Fibroblast of villous mesenchyme (primary cell): ENCODE measurements around the gene NCOA1. TPM values are rescaled to one million over a fixed set of nuclear protein-coding genes. Genes with fewer than 3 reads are reported as not detected.
A peak's percentile ranks its signal among the peaks of the same experiment; 100 is the strongest.
"Not testable (repeated sequence)": the region's sequence is repeated elsewhere in the genome, so short reads cannot be mapped to it uniquely, and the experiment has no call there.

Source experiments
- DNase-seq: peaks from one replicate; pipeline ENCODE4 v3.0.0-alpha.2; 2010; ENCODE audit warnings: low read depth
- H3K4me3 ChIP-seq: 2 replicates; pipeline ENCODE4 v1.5.1; 2011; ENCODE audit warnings: low read depth, mild to moderate bottlenecking, low read length
- CTCF ChIP-seq: IDR thresholded peaks from 2 replicates; pipeline ENCODE4 v1.5.1; 2012; ENCODE audit warnings: low read depth, mild to moderate bottlenecking, low read length; ENCODE audit not compliant: insufficient read depth
- total RNA-seq: library from RNA; depleted of rRNA; stranded (reverse); fragments of >200 nt; gene quantifications from 2 replicates; pipeline ENCODE4 v1.2.3, GENCODE V29; 2012

NCOA1 gene
- total RNA-seq, 1 donor, result 19.0 TPM

GRCh38 chr2:24676493-24676892 lies 185.4 kb downstream of the NCOA1 start:
- DNase-seq, result no peak
- TF ChIP-seq CTCF, result no peak
- H3K4me3 ChIP-seq, result no peak overlapping the region

- not testable (repeated sequence) for DNase-seq, H3K4me3 ChIP-seq
These were observed 187.0 kb downstream of the NCOA1 start for GRCh38 chr2:24678066-24678465.

GRCh38 chr2:24680196-24680595 lies 189.1 kb downstream of the NCOA1 start:
- no peak for DNase-seq
- no peak overlapping the region for H3K4me3 ChIP-seq
- TF ChIP-seq CTCF, result no peak

- DNase-seq, result peak; percentile 3
- no peak for TF ChIP-seq CTCF
- no peak overlapping the region for H3K4me3 ChIP-seq
These were observed 191.2 kb downstream of the NCOA1 start for GRCh38 chr2:24682304-24682703.

- H3K4me3 ChIP-seq, result no peak overlapping the region
- TF ChIP-seq CTCF, result no peak
- no peak for DNase-seq
These were observed 192.4 kb downstream of the NCOA1 start for GRCh38 chr2:24683408-24683807.

GRCh38 chr2:24690524-24690923 lies 199.5 kb downstream of the NCOA1 start:
- no peak overlapping the region for H3K4me3 ChIP-seq
- no peak for DNase-seq
- TF ChIP-seq CTCF, result no peak

GRCh38 chr2:24691806-24692205 lies 200.8 kb downstream of the NCOA1 start:
- TF ChIP-seq CTCF, result no peak
- no peak overlapping the region for H3K4me3 ChIP-seq
- DNase-seq, result no peak
